Measurements from ENCODE around the gene CYP46A1.

The CYP46A1 gene

DNA sequence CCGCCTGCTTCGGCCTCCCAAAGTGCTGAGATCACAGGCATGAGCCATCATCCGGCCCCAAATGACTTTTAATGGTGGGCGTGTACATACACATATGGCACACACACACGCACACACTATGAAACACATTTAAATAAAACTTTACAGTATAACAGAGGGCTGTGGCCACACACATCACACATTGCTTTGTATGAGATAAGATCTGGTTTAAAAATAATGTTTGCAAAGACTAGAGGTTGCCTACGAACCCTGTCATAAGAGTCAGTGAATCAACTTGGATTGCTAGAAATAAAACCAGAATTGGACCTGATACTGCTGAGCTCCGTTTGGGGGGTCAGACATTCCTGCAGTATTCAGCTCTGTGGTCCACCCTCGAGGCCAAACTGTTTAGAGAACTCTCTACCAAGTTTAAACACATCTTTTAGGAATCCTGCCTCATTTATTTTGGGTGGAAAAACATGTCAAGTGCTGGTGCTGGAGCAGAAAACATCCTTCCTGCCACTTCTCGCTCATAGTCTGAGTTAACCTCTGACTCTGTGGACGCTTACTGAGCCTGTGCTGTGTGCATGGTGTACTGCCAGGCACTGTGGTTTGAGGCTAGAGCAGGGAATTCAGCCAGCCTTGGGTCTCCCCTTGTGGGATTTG, 61.3 kb downstream of the CYP46A1 start:
- no peaks in the 10 kb centered on the region for H3K36me3 Mint-ChIP-seq (ENCODE audit: low read depth)

GRCh38 chr14:99747167-99747566, 63.1 kb downstream of the CYP46A1 start:
- TF ChIP-seq, protein P1, sequence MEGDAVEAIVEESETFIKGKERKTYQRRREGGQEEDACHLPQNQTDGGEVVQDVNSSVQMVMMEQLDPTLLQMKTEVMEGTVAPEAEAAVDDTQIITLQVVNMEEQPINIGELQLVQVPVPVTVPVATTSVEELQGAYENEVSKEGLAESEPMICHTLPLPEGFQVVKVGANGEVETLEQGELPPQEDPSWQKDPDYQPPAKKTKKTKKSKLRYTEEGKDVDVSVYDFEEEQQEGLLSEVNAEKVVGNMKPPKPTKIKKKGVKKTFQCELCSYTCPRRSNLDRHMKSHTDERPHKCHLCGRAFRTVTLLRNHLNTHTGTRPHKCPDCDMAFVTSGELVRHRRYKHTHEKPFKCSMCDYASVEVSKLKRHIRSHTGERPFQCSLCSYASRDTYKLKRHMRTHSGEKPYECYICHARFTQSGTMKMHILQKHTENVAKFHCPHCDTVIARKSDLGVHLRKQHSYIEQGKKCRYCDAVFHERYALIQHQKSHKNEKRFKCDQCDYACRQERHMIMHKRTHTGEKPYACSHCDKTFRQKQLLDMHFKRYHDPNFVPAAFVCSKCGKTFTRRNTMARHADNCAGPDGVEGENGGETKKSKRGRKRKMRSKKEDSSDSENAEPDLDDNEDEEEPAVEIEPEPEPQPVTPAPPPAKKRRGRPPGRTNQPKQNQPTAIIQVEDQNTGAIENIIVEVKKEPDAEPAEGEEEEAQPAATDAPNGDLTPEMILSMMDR (IDR thresholded peaks at IDR 0.05; ENCODE audit: unreplicated experiment in 3 of 3), result no peak
- H3K4me3 Mint-ChIP-seq, result no peak overlapping the region
- no peaks in the 10 kb centered on the region for H3K36me3 Mint-ChIP-seq (ENCODE audit: low read depth)
- H3K27me3 Mint-ChIP-seq (ENCODE audit: low read depth), result peaks cover 41% of the 10 kb centered on the region
- no peaks in the 10 kb centered on the region for H3K9me3 Mint-ChIP-seq
- peak overlapping the region in 2 of 3 experiments; percentile 43 to 45 for H3K27ac Mint-ChIP-seq
- peaks cover 64% of the 10 kb centered on the region for H3K4me1 Mint-ChIP-seq

More for the DNA sequence above, 61.3 kb downstream of the CYP46A1 start:
- TF ChIP-seq, protein P1 (IDR thresholded peaks at IDR 0.05; ENCODE audit: unreplicated experiment in 3 of 3), result no peak
- Mint-ChIP-seq H3K27me3 (ENCODE audit: low read depth) (peaks cover 39% of the 10 kb centered on the region), H3K4me1 (peaks cover 63% of the 10 kb centered on the region), H3K9me3 (no peaks in the 10 kb centered on the region), H3K4me3 (no peak overlapping the region), H3K27ac (peak overlapping the region in 2 of 3 experiments; percentile 46 to 85)

- Mint-ChIP-seq H3K4me1 (peaks cover 70% of the 10 kb centered on the region), H3K36me3 (ENCODE audit: low read depth) (no peaks in the 10 kb centered on the region), H3K27ac (peak overlapping the region in 2 of 3 experiments; percentile 43 to 45), H3K27me3 (ENCODE audit: low read depth) (peaks cover 38% of the 10 kb centered on the region), H3K4me3 (no peak overlapping the region), H3K9me3 (no peaks in the 10 kb centered on the region)
- TF ChIP-seq, protein P1 (IDR thresholded peaks at IDR 0.05; ENCODE audit: unreplicated experiment in 3 of 3), result no peak
These were observed 63.7 kb downstream of the CYP46A1 start for GRCh38 chr14:99747582-99748330.

DNA sequence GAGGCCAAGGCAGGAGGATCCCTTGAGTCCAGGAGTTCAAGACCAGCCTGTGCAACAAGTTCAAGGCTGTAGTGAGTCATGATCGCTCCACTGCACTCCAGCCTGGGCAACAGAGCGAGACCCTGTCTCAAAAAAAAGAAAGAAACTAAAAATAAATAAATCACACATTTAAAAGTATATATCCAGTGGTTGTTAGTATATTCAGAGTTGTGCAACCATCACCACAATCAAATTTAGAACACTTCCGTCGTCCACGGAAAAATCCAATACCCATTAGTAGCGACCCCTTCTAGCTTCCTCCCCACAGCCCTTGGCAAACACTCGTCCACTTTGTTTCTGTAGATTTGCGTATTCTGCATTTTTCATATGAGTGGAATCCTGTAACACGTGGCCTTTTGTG, 64.4 kb downstream of the CYP46A1 start:
- TF ChIP-seq, protein P1 (IDR thresholded peaks at IDR 0.05; ENCODE audit: unreplicated experiment in 3 of 3), result no peak
- H3K9me3 Mint-ChIP-seq, result no peaks in the 10 kb centered on the region
- peak overlapping the region in 2 of 3 experiments; percentile 20 to 43 for H3K27ac Mint-ChIP-seq
- no peak overlapping the region for H3K4me3 Mint-ChIP-seq
- no peaks in the 10 kb centered on the region for H3K36me3 Mint-ChIP-seq (ENCODE audit: low read depth)
- H3K27me3 Mint-ChIP-seq (ENCODE audit: low read depth), result peaks cover 37% of the 10 kb centered on the region
- H3K4me1 Mint-ChIP-seq, result peaks cover 77% of the 10 kb centered on the region

DNA sequence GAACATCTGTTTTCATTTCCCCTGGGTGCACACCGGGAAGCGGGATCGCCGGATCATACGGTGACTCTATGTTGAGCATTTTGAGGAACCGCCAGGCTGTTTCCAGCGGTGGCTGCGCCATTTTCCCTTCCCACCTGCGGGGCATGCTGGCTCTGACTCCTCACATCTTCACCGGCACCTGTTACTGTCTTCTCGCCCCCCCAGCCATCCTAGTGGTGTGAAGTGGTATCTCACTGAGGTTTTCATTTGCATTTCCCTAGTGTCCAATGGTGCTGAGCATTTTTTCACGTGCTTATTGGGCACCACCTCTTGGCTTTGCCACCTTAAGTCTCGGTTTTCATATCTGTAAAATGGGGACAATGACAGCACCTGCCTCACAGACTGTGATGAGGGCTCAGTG, 65.0 kb downstream of the CYP46A1 start:
- TF ChIP-seq, protein P1 (IDR thresholded peaks at IDR 0.05; ENCODE audit: unreplicated experiment in 3 of 3), result peak in 2 of 3 experiments; percentile 16 to 26
- Mint-ChIP-seq H3K36me3 (ENCODE audit: low read depth) (no peaks in the 10 kb centered on the region), H3K4me3 (no peak overlapping the region), H3K4me1 (peaks cover 77% of the 10 kb centered on the region), H3K9me3 (no peaks in the 10 kb centered on the region), H3K27me3 (ENCODE audit: low read depth) (peaks cover 40% of the 10 kb centered on the region), H3K27ac (peak overlapping the region in 2 of 3 experiments; percentile 42 to 43)

Measured in nephron (organoid).